ENCODE measurements around the gene ARRB1.

- TF ChIP-seq CTCF (IDR thresholded peaks at IDR 0.05 in 2 of 3, conservative IDR thresholded peaks at IDR 0.05 in 1 of 3; ENCODE audit: insufficient read depth in 2 of 3, low read depth in 1 of 3, low read length in 3 of 3), result no peak
- no peak for TF ChIP-seq ZNF184 (CRISPR knock-in tag; IDR thresholded peaks at IDR 0.05)
- no peak for TF ChIP-seq PHF21A (IDR thresholded peaks at IDR 0.05; ENCODE audit: borderline replicate concordance, low read depth)
- TF ChIP-seq POLR2A (conservative IDR thresholded peaks at IDR 0.05), result no peak
- no peak for TF ChIP-seq EP300 (IDR thresholded peaks at IDR 0.05; ENCODE audit: low read length)
- TF ChIP-seq RAD21 (CRISPR knock-in tag; conservative IDR thresholded peaks at IDR 0.05 in 1 of 2, IDR thresholded peaks at IDR 0.05 in 1 of 2), result no peak
- no peak for TF ChIP-seq L3MBTL2 (IDR thresholded peaks at IDR 0.05)
- no peak for TF ChIP-seq ZNF274 (IDR thresholded peaks at IDR 0.05; ENCODE audit: borderline replicate concordance, low read depth, low read length)
- TF ChIP-seq ZMIZ1 (IDR thresholded peaks at IDR 0.05; ENCODE audit: low read depth in 2 of 2, low read length in 2 of 2), result no peak
- no peak for TF ChIP-seq POLR2AphosphoS5 (IDR thresholded peaks at IDR 0.05; ENCODE audit: control insufficient read depth, insufficient read depth, low read depth, low read length)
- no peak for TF ChIP-seq USF2 (CRISPR knock-in tag; IDR thresholded peaks at IDR 0.05)
Observed at GRCh38 chr11:75383246-75383645, 31.8 kb upstream of the ARRB1 start.
